Activated CD8-positive, alpha-beta T cell treated with anti-CD3 and anti-CD28 coated beads for 36 hours (primary cell): ENCODE measurements around the gene FIGLA. TPM values are rescaled to one million over a fixed set of nuclear protein-coding genes. Genes with fewer than 3 reads are reported as not detected.

Source experiments
- ATAC-seq: fragments of 200-7000 bp; cut with Tn5 transposase; one replicate; pipeline ENCODE4 v1.10.0; 2021; ENCODE audit warnings: mild to moderate bottlenecking, moderate library complexity
- CTCF ChIA-PET: fragments of 350-600 bp; sonication (Branson Sonifier 250); formaldehyde crosslinking; loops from one replicate; lab custom pipeline; 2021; ENCODE audit warnings: antibody characterized with exemption; lab: Charles Lee
- POLR2A ChIA-PET: fragments of 350-600 bp; sonication (Branson Sonifier 250); formaldehyde crosslinking; loops from one replicate; lab custom pipeline; 2021; ENCODE audit warnings: antibody characterized with exemption; lab: Charles Lee
- DNase-seq: peaks from one replicate; pipeline ENCODE4 v3.0.0-alpha.2; 2020
- H3K27ac Mint-ChIP-seq: one replicate; pipeline ENCODE4 v1.8.0; 2021; ENCODE audit warnings: mild to moderate bottlenecking, mixed read lengths
- H3K27me3 Mint-ChIP-seq: one replicate; pipeline ENCODE4 v1.8.0; 2021; ENCODE audit warnings: mixed read lengths
- H3K36me3 Mint-ChIP-seq: one replicate; pipeline ENCODE4 v1.8.0; 2021; ENCODE audit warnings: low read depth, mixed read lengths
- H3K4me1 Mint-ChIP-seq: one replicate; pipeline ENCODE4 v1.8.0; 2021; ENCODE audit warnings: low read depth, mixed read lengths
- H3K4me3 Mint-ChIP-seq: one replicate; pipeline ENCODE4 v1.8.0; 2021; ENCODE audit warnings: mild to moderate bottlenecking, moderate library complexity, mixed read lengths
- H3K9me3 Mint-ChIP-seq: one replicate; pipeline ENCODE4 v1.8.0; 2021; ENCODE audit warnings: mixed read lengths
- intact Hi-C: fragments of 100-400 bp; cut with micrococcal nuclease; formaldehyde crosslinking; loops from one replicate; pipeline ENCODE4 v1.10.0; 2022
- total RNA-seq, 2 experiments: library from RNA; stranded (reverse); gene quantifications; one replicate each; pipeline ENCODE4 v1.2.3, GENCODE V29; 2021
- TF ChIP-seq, protein P1 (sequence below): fragments of 200-600 bp; IDR thresholded peaks from one replicate; pipeline ENCODE4 v1.8.0; 2022; ENCODE audit warnings: antibody characterized with exemption, mild to moderate bottlenecking

FIGLA gene
- total RNA-seq, 2 experiments from 2014 or later: not detected

DNA sequence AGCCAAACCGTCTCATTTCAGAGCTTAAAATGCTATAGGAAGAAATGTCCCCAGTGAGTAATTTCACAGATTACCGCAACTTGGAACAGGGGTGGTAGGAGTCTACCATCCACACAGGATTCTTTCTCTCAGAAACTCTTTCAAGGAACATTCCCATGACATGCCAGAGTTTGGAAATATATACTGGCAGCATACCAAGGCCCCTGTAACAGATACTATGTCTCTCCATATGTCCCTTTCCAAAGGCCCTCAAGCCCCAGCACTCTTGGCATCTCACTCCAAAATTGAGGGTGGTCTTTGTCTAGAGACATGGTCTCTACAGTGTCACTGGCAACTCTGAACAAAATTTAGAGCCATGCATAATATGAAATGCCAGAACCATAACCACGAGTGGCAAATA lies 11.0 kb downstream of the FIGLA start:
- H3K4me1 Mint-ChIP-seq: no peaks in the 10 kb centered on the region
- POLR2A ChIA-PET: interaction anchor here (1.1 to 1.4 kb wide), 2 partner anchors 11 to 33 kb away, joined by 3 to 4 read pairs; partner anchors contain the start of gene ADD2
- DNase-seq (no peak), ATAC-seq (no peak)
- TF ChIP-seq, protein P1, sequence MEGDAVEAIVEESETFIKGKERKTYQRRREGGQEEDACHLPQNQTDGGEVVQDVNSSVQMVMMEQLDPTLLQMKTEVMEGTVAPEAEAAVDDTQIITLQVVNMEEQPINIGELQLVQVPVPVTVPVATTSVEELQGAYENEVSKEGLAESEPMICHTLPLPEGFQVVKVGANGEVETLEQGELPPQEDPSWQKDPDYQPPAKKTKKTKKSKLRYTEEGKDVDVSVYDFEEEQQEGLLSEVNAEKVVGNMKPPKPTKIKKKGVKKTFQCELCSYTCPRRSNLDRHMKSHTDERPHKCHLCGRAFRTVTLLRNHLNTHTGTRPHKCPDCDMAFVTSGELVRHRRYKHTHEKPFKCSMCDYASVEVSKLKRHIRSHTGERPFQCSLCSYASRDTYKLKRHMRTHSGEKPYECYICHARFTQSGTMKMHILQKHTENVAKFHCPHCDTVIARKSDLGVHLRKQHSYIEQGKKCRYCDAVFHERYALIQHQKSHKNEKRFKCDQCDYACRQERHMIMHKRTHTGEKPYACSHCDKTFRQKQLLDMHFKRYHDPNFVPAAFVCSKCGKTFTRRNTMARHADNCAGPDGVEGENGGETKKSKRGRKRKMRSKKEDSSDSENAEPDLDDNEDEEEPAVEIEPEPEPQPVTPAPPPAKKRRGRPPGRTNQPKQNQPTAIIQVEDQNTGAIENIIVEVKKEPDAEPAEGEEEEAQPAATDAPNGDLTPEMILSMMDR: no peak
- peaks cover 11% of the 10 kb centered on the region for H3K27me3 Mint-ChIP-seq
- intact Hi-C loops: no loop called here
- no peak overlapping the region for H3K4me3 Mint-ChIP-seq
- CTCF ChIA-PET: interaction anchor here (0.7 to 3.4 kb wide), 5 partner anchors 10 to 167 kb away, joined by 3 to 16 read pairs (median 4); partner anchors contain the start of genes ADD2 and FIGLA
- H3K27ac Mint-ChIP-seq: no peak overlapping the region
- no peaks in the 10 kb centered on the region for H3K9me3 Mint-ChIP-seq
- H3K36me3 Mint-ChIP-seq: no peaks in the 10 kb centered on the region

DNA sequence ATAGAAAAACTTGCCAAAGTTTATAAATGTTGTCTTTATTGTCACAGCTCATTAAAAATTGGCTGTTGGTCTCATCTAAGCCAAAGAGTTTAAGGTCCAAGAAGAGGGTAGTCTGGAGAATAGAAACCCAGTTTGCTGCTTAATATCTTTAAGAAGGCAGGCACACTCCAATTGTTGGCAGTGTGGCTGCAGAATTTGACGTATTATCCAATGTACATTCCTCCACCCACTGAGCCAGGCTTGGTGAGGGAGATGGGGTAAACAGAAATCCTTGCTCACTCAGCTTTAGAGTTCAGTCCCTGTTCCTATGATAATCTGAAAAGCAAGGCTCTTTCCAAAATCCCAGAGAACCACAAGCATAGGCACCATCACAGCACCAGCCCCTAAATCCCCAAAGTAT lies 11.8 kb downstream of the FIGLA start:
- DNase-seq (no peak), ATAC-seq (no peak)
- H3K27ac Mint-ChIP-seq: no peak overlapping the region
- H3K4me1 Mint-ChIP-seq: no peaks in the 10 kb centered on the region
- intact Hi-C loops: no loop called here
- peaks cover 18% of the 10 kb centered on the region for H3K27me3 Mint-ChIP-seq
- ChIA-PET CTCF (interaction anchor here (1.1 to 3.4 kb wide), 5 partner anchors 10 to 142 kb away, joined by 3 to 16 read pairs (median 4); partner anchors contain the start of genes ADD2 and FIGLA), POLR2A (interaction anchor here (1.1 kb wide), 1 partner anchor 34 kb away, joined by 3 read pairs; no protein-coding TSS in a partner anchor)
- no peak overlapping the region for H3K4me3 Mint-ChIP-seq
- H3K36me3 Mint-ChIP-seq: no peaks in the 10 kb centered on the region
- H3K9me3 Mint-ChIP-seq: no peaks in the 10 kb centered on the region
- TF ChIP-seq, protein P1: no peak

DNA sequence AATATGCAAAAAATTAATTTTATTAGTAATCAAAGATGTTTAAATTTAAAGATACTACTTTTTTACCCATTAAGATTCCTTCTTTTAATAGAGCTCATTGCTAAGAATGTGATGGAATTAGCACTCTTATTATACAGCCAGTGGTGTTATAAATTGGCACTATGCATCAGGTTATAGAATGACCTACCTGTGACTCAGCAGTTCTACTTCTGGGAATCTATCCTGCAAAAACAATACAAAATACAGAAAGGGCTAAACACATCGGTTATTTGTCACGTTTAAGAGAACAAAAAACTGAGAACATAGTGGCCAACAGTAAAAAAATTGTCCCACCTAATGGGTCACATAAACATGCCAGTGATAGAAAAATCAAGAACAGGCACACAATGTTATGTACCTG lies 13.0 kb downstream of the FIGLA start:
- H3K27ac Mint-ChIP-seq: no peak overlapping the region
- CTCF ChIA-PET: interaction anchor here (3.4 kb wide), 1 partner anchor 9 kb away, joined by 16 read pairs; the partner anchor contains the start of gene ADD2
- H3K36me3 Mint-ChIP-seq: no peaks in the 10 kb centered on the region
- intact Hi-C loops: no loop called here
- TF ChIP-seq, protein P1: no peak
- H3K27me3 Mint-ChIP-seq: peaks cover 26% of the 10 kb centered on the region
- ATAC-seq: no peak
- H3K9me3 Mint-ChIP-seq: no peaks in the 10 kb centered on the region
- DNase-seq: no peak
- POLR2A ChIA-PET: no interaction called here
- H3K4me3 Mint-ChIP-seq: no peak overlapping the region
- no peaks in the 10 kb centered on the region for H3K4me1 Mint-ChIP-seq

DNA sequence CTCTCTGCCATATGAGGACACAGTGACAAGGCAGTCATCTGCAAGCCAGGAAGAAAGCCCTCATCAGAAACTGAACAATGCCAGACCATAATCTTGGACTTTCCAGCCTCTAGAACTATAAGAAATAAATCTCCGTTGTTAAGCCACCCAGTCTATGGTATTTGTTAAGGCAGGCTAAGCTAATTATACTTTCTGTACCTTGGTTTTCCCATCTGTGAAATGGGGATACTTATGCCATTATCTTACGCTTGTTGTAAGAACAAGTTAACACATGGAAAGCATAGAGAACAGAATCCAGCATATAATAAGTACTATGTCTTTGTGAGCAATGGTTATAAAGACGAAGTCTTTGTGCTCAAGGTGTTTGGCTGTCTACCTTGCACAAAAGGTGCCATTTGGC lies 14.2 kb downstream of the FIGLA start:
- Mint-ChIP-seq H3K27ac (no peak overlapping the region), H3K4me3 (no peak overlapping the region), H3K36me3 (no peaks in the 10 kb centered on the region), H3K4me1 (no peaks in the 10 kb centered on the region), H3K27me3 (peaks cover 26% of the 10 kb centered on the region), H3K9me3 (no peaks in the 10 kb centered on the region)
- DNase-seq (no peak), ATAC-seq (no peak)
- ChIA-PET CTCF (interaction anchor here (1.5 to 3.4 kb wide), 3 partner anchors 8 to 135 kb away, joined by 3 to 16 read pairs (median 4); partner anchors contain the start of gene ADD2), POLR2A (no interaction called here)
- TF ChIP-seq, protein P1: no peak
- intact Hi-C loops: no loop called here

DNA sequence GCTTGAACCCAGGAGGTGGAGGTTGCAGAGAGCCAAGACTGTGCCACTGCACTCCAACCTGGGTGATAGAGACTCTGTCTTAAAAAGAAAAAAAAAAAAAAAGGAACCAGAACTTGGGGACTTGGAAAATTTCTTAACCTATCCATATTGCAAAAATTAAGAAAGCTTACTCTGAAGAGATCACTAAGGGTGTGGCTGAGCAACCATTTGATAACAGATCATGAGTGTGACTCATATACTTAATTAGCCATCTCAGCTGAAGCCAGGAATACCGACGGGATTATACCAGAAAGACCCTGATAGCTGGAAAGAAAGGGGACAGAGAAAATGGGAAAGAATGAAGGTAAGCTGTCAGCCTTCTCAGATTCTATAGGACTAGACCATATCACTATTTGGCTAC lies 15.3 kb downstream of the FIGLA start:
- Mint-ChIP-seq H3K9me3 (no peaks in the 10 kb centered on the region), H3K4me3 (no peak overlapping the region)
- POLR2A ChIA-PET: no interaction called here

More for the DNA sequence above, 15.3 kb downstream of the FIGLA start:
- TF ChIP-seq, protein P1: no peak
- CTCF ChIA-PET: interaction anchor here (0.9 to 1.7 kb wide), 5 partner anchors 9 to 136 kb away, joined by 3 to 4 read pairs (median 3); no protein-coding TSS in a partner anchor
- Mint-ChIP-seq H3K27ac (no peak overlapping the region), H3K4me1 (no peaks in the 10 kb centered on the region), H3K27me3 (peaks cover 26% of the 10 kb centered on the region), H3K36me3 (no peaks in the 10 kb centered on the region)
- no peak for ATAC-seq
- intact Hi-C loops: no loop called here
- DNase-seq: no peak
